ENCODE data around the gene CRABP2. TPM values are rescaled to one million over a fixed set of nuclear protein-coding genes. Genes with fewer than 3 reads are reported as not detected.

Gene CRABP2
- total and polyA plus RNA-seq, 2 of the 4 experiments (the other 2 are of a cell fraction), result 6.3 to 15.7 TPM

DNA sequence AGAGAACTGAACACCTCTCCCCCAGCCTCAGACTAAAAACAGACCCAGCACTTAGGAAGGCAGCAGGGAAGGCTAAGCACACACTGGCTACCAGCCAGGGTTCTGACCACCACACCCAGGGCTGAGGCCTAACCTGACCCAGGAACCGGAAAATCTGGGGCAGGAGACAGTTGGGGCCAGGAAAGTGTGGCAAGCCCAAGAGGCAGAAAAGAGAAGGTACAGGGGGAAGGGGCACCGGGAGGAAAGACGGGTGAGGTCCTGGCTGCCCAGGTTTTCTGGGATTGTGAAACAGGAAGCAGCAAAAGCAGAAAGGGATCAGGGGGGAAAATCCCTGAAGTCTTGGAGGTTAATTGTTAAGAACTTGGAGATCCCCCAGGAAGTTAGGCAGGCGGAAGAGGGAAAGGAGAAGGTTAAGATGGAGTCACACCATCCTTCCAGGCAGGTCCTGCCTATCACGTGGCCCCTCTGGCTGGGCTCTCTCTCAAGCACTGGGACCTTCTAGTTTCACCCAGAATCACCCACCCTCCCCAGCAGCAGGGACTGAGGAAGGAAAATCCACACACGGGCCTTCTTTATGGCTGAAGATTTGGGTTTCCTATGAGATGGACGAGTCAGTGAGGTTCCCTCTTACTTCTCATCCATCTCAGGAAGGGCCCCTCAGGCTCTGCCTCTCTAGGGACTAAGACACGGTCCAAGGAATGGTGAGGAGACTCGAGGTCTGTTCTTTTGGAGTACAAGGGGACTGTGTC, 43.5 kb upstream of the CRABP2 start (continued):
- no peak for TF ChIP-seq NFE2L2 (IDR thresholded peaks at IDR 0.05; ENCODE audit: low read depth, low read length)

DNA sequence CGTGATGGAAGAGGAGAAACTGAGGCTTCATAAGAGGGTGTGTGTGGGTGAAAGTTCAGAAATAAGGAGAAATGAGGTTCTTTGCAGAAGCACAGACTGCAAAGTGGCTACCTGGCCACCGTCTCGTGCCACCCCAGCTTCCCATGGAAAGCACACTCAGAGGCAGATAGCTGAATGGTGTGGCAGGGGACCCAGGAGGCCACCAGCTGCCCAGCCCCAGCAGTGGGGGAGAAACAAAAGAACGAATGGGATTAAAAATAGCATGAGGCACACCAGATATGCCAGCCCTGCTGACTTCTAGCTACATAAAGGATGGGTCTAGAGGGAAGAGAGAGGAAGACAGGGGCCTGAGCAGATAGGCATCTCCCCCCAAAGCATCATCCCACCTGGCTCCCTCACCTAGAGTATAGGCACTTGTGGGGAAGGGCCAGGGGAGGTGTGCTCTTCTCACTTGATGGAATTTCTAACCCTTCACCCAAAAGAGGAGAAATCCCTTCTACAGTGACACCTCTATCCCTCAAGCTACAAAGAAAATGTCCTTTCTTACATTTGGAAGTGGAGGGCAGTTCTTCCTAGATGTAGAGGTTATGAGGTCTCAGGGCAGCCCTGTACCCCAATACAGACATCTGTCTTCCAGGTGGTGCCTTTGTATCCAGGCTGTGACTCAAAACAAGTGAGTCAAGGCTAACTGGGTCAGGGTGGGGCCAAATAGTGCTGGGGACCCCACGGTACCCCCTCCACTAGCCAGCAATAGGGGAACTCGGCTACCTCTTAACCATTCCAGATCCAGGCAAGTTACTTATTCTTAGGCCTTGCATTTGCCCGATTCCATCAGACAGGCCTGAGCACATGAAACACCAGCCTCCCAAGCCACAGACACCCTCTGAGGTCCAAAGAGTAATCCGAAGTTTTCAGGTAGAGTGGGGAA, 42.6 kb upstream of the CRABP2 start:
- Histone ChIP-seq H4K8ac (ENCODE audit: low read depth in 2 of 2, low read length in 2 of 2) (peak overlapping the region; percentile 93 to 96), H4K20me1 (ENCODE audit: insufficient read depth, low read length) (0 out of 2 replicates have a peak, but pooled peaks cover 11% of the 10 kb centered on the region), H3K9me1 (ENCODE audit: insufficient read depth, low read length) (peaks cover 25% of the 10 kb centered on the region; the same call in 1 of the 2 replicates), H2AK9ac (replicated peaks; ENCODE audit: low read depth, low read length, poor library complexity) (peak overlapping the region; percentile 100), H3K9me3 (ENCODE audit: control insufficient read depth, insufficient read depth, low read length) (no peaks in the 10 kb centered on the region), H3K4me3 (ENCODE audit: insufficient read depth, low read depth, low read length) (peak overlapping the region; percentile 34), H3K4me1 (ENCODE audit: control insufficient read depth, insufficient read depth, low read length) (peaks cover 34% of the 10 kb centered on the region), H3K36me3 (ENCODE audit: control insufficient read depth, insufficient read depth, low read length) (peaks cover 16% of the 10 kb centered on the region), H2AFZ (replicated peaks; ENCODE audit: low read length, poor library complexity) (peak overlapping the region; percentile 79), H3K4me2 (ENCODE audit: low read depth, low read length) (peak overlapping the region; percentile 93), H3K14ac (replicated peaks; ENCODE audit: low read depth, low read length) (peak overlapping the region; percentile 99), H4K5ac (ENCODE audit: low read depth, low read length) (peak overlapping the region; percentile 90), H2AK5ac (ENCODE audit: low read depth, low read length) (peak overlapping the region; percentile 83), H3K9ac (ENCODE audit: low read depth, low read length) (peak overlapping the region; percentile 78), H3K56ac (ENCODE audit: extremely low read depth, insufficient read depth, low read length) (peak overlapping the region; percentile 92), H4K91ac (ENCODE audit: insufficient read depth, low read depth, low read length) (peak overlapping the region; percentile 99), H3K4ac (ENCODE audit: low read depth, low read length) (peak overlapping the region; percentile 98), H3K23ac (ENCODE audit: low read depth, low read length) (peak overlapping the region; percentile 97), H2BK120ac (ENCODE audit: low read depth, low read length) (peak overlapping the region; percentile 95), H2BK20ac (ENCODE audit: low read depth, low read length) (peak overlapping the region; percentile 74), H2BK5ac (ENCODE audit: low read depth, low read length, poor library complexity, severe bottlenecking) (peak overlapping the region; percentile 98), H3K79me1 (ENCODE audit: low read depth in 1 of 2, low read length in 2 of 2) (peaks cover 16 to 69% of the 10 kb centered on the region in 2 experiments), H3K27me3 (ENCODE audit: control insufficient read depth, insufficient read depth, low read length) (no peaks in the 10 kb centered on the region), H3K18ac (ENCODE audit: low read depth, low read length) (peak overlapping the region; percentile 74), H2BK15ac (ENCODE audit: low read depth, low read length) (peak overlapping the region; percentile 97), H3K27ac (ENCODE audit: insufficient read depth, low read length) (peak overlapping the region; percentile 95)
- CTCF ChIA-PET, result interaction anchor here (1.0 to 1.1 kb wide), 2 partner anchors 18 to 20 kb away, joined by 3 to 4 read pairs; partner anchors contain the start of gene METTL25B
- DNase-seq (no peak), ATAC-seq (ENCODE audit: low read depth) (no peak)
- 11% methylated on average over 1 of the region's 8 CpGs; no CpG with 5 or more reads in 1 of the 2 experiments for WGBS, 2 experiments (ENCODE audit: extremely low coverage in 2 of 2, insufficient read length in 1 of 2)
- in situ Hi-C loops (cut with MboI; ENCODE audit: low sequenced_read_pairs), result no loop called here
- dilution Hi-C loops (cut with HindIII; ENCODE audit: low sequenced_read_pairs, unreplicated experiment), result no loop called here
- POLR2A ChIA-PET (ENCODE audit: unreplicated experiment), result no interaction called here
- TF ChIP-seq, protein P1, sequence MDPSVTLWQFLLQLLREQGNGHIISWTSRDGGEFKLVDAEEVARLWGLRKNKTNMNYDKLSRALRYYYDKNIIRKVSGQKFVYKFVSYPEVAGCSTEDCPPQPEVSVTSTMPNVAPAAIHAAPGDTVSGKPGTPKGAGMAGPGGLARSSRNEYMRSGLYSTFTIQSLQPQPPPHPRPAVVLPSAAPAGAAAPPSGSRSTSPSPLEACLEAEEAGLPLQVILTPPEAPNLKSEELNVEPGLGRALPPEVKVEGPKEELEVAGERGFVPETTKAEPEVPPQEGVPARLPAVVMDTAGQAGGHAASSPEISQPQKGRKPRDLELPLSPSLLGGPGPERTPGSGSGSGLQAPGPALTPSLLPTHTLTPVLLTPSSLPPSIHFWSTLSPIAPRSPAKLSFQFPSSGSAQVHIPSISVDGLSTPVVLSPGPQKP (IDR thresholded peaks at IDR 0.05; ENCODE audit: borderline replicate concordance, low read depth, low read length), result no peak
- TF ChIP-seq MXI1 (IDR thresholded peaks at IDR 0.05; ENCODE audit: borderline replicate concordance, low read depth, low read length), result no peak
- TF ChIP-seq FOS (IDR thresholded peaks at IDR 0.05; ENCODE audit: low read depth, low read length), result no peak
- TF ChIP-seq RFX5 (IDR thresholded peaks at IDR 0.05; ENCODE audit: low read depth, low read length), result no peak
- TF ChIP-seq MAZ (IDR thresholded peaks at IDR 0.05; ENCODE audit: borderline replicate concordance, low read depth, low read length), result no peak
- TF ChIP-seq MAFK (IDR thresholded peaks at IDR 0.05; ENCODE audit: low read depth, low read length), result no peak
- no TSS peak for BruUV-seq (replicated peaks)
- intact Hi-C loops (cut with micrococcal nuclease), result no loop called here
